GM08714 (cell line): ENCODE data around the gene AURKA.
"Not testable (repeated sequence)": the region's sequence is repeated elsewhere in the genome, so short reads cannot be mapped to it uniquely, and the experiment has no call there.

Experiments used
- H3K4me3 ChIP-seq: fragments of 200-500 bp; sonication (Bioruptor generic); 2 replicates; pipeline ENCODE4 v1.5.1; 2014; ENCODE audit warnings: mild to moderate bottlenecking, low read length, inconsistent platforms
- ZNF274 ChIP-seq: IDR thresholded peaks from 2 replicates; pipeline ENCODE4 v1.6.1; 2012; ENCODE audit warnings: mild to moderate bottlenecking, low read depth, low read length

The AURKA gene

DNA sequence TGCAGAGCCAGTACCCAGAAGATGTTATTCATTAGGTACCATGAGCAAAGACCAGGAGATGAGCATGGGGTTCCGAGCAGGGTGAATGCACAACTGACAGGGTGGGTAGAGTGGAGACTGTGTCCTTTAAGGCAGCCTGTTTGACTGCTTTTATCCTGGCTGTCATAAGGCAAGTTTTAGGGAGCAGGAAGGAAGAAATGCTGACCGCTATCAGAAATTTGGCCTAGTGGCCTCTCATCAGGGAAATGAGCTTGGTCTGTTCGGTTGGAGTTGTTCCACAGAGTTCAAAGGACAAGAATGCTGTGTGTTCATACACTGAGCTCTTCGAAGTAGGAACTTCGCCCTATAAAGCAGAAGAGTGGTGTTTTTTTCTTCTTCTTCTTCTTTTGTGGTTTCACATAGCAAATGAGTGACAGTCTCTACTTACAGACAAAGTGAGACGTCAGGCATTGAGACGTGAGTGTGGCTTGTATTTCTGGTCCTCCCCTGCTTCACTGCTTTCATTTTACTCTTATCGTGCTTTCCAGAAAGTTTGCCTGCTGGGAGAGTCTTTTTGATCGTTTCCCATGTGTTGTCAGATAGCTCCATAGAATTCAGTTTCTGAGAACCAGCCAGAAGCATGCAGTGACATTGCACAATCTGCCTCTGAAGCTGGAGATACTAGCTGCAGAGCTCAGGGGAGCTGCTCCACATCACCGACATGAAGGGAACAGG is 19.9 kb upstream of the AURKA start, which contains the start of gene CASS4:
Gene CASS4, plus strand, starts transcription at position 502 of the 714 bp plus-strand sequence. Its CDS starts 199 bp downstream, at position 701.
- H3K4me3 ChIP-seq = peak within 1 kb of the TSS; percentile 12; the same call in 1 of the 2 replicates
- no peak for TF ChIP-seq ZNF274

DNA sequence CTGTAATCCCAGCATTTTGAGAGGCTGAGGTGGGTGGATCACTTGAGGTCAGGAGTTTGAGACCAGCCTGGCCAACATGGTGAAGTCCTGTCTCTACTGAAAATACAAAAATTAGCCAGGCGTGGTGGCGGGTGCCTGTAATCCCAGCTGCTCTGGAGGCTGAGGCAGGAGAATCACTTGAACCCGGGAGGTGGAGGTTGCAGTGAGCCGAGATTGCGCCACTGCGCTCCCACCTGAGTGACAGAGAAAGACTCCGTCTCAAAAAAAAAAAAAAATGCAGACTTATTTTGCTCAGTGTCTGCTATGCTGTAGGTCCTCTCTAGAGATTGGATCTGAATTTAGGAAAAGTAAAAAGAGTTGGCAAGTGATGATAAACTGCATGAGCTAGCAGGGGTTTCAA is 19.3 kb upstream of the AURKA start:
- not testable (repeated sequence) for H3K4me3 ChIP-seq

DNA sequence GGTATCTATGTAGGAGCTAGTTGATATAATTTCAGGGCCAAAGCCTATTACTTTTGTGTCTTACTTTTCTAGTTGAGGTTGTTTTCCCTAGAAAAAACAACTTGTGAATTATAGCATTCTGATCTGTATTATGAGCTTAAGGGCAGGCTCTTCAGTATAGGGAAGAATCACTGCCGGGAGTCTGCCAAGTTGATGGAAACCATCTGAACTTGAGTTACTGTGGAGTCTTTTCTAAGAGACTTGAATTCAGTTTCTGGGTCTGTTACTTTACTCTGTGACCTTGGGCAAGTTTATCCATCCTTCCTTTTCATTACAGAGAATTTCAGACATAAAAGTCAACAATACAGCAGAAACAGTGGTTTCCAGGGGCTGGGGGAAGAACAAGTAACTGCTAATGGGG is 17.9 kb upstream of the AURKA start:
- no peak overlapping the region for H3K4me3 ChIP-seq
- TF ChIP-seq ZNF274 = no peak

DNA sequence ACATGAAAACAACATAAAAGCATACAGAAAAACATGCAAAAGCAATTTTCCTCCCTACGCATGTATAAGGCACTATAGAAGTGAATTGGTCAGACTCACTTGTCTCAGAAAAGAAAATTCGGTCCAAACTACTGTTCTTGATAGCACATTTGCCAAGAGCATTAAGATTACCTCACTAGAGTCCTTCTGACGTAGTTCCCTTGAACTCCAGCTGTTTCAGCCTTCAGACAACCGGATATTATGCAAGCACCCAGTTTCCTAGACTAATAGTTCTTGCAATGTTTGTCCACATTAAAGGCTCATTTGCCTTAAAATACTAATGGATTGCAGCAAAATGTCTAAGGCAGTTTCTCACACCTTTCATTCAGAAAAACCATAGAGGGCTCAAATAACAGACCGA is 17.5 kb upstream of the AURKA start:
- no peak for TF ChIP-seq ZNF274
- H3K4me3 ChIP-seq = no peak overlapping the region

DNA sequence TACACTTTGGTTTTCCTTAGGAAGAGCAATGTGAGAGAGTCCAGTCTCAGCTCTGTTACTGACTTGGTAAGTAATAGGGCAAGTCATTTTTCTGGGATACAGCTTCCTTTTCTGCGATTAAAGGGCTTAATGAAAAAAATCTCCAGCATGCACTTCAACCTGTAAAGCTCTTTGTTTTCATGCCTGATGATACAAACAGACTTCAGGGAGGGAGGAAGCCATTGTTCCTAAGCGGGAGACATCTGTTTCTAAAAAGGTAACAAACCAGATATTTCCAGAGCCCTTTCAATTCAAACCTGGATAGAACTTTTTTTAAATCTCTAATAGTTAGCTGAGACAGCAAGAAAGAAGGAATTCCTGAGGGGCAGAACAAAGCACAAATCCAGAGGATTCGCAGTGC is 14.9 kb upstream of the AURKA start:
- no peak for TF ChIP-seq ZNF274
- no peak overlapping the region for H3K4me3 ChIP-seq

DNA sequence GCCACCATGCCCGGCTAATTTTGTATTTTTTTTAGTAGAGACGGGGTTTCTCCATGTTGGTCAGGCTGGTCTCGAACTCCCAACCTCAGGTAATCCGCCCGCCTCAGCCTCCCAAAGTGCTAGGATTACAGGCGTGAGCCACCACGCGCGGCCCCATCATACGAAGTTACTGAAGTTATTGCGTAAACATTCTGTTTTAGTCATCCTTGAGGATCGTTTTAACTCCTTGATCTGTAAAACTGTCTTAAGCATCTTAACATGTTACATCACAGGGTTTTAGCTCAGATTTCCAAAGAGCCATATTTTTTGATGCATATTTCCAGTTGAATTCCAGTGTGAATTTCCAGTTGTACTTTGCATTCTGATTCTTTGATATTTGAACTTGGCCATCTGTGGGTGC is 13.3 kb upstream of the AURKA start:
- not testable (repeated sequence) for H3K4me3 ChIP-seq

DNA sequence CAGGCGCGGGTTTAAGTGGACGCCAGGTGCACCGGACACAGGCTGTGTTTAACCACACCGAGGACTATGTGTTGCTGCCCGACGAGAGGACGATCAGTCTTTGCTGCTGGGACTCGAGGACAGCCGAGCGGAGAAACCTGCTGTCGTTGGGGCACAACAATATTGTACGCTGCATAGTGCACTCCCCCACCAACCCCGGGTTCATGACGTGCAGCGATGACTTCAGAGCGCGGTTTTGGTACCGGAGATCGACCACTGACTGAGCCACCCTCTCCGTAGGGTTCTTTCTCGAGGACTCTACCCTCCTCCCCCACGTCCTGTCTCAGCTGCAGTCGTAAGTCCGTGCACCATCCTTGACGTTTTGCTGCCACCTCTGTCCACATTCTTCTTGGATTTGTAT is 11.4 kb upstream of the AURKA start:
- TF ChIP-seq ZNF274 = no peak
- no peak overlapping the region for H3K4me3 ChIP-seq

DNA sequence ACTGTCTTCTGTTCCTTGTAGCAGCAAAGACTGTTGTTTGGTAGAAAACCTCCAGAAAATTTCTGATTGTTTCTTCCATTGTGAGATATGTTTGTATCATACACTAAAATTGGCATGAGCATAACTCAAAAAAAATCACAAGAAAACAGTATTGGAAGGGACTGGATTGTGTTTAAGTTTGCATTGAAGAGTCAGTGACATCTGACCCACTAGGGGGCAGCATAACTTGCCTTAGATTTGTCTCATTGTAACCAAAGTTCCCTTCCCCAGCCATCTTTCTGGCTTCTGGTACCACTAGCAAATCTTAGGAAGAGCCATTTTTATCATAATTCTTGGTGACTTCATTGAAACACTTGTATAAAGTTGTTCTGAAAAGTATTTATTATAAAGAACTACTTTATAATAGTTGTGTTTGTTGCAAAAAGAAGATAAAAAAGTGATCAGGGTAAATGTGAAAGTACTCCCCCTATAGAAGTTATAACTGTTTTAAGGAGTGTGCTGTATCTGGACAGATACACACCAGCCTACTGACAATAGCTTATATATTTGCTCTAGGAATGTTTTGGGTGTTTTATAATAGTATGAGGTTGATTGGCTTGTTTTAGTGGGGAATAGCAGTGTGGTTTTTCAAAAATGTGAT is 8.1 kb upstream of the AURKA start:
- no peak for TF ChIP-seq ZNF274
- H3K4me3 ChIP-seq = no peak overlapping the region

DNA sequence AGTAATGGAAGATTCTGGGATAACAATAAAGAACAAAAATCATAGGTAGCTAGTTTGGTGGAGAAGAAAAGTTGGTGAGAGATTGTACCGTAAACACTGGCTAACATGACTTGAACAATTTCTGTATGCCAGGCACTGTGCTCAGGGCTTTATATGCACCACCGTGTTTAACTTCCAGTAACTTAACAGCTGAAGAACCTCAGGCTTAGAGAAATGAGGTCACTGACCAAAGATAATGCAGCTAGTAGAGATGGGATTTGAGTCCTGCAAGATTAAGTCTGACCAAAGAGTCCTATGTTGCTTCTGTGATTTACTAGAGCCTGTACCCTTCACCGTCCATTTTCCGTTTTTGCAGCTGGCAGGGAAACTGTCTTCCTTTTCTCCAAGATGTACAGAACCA is 3.2 kb upstream of the AURKA start:
- no peak for TF ChIP-seq ZNF274
- no peak overlapping the region for H3K4me3 ChIP-seq

DNA sequence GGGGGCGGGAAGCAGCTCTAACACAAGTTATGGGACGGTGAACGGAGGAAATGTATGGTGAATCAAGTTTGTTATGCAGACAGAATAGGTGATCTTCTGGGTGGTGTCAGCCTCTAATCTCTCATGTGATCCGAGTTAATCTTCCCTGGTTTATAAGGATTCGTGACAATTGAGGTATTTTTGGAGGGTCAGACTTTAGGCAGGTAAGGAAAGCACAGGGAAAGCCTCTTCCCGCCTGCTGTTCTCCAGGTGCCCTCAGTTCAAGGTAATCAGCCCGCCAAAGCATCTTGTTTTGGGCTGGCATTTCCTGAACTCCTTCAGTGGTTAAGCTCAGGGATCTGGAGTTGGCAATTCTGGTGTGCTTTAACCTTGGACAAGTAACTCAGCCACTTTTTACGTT is 1.6 kb upstream of the AURKA start:
- TF ChIP-seq ZNF274 = no peak
- peak overlapping the region; percentile 93 for H3K4me3 ChIP-seq

DNA sequence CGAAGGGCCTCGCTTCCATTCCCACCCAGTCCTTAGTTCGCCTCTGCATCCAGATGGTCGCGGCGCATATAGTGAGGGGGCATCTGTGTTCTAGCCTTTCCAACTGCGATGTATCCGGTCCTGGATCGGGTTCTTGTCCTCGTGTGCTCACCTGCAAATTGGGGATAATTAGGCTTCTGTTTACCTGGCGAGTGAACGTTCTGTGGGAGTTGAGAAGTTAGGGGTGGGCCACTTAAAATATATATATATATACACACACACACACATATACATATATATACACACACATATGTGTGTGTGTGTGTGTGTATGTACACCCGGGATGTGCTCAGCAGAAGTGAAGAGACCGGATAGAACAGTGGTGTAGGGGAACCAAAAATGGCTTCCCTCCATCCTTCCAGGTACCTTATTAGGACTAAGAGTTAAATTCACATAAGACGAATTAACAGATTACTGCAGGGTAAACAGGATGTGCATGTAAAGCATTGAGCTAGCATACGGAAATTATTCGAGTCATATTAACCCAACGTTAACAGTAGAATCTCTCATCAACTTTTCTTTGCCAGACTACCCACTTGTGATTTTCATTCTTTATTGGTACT is 967 bp upstream of the AURKA start:
- TF ChIP-seq ZNF274 = no peak
- peak overlapping the region; percentile 93 for H3K4me3 ChIP-seq

DNA sequence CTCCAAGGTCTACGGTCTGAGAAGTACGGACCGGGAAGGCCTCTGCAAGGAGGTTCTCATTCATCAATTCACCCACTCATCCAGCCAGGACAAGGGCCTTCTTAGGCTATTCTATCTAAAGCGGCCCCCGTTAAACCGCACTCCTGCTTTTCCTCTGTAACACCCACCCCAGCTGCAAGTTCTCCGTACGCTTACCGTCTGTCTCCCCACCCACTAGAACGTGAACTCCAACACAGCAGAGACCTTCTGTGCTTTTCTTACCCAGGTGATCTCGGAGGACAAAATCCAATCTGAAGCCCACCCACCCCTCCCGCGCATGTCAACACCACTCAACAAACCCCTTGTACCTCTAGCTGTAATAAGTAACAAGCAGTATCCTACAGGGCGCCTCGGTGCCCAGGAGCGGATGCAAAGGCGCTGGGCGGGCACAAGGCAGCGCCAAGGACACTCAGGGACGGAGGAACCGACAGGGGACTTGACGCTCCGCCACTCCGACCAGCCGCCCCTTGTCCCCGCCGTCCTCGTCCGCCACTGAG is 351 bp downstream of the AURKA start:
- TF ChIP-seq ZNF274 = no peak
- H3K4me3 ChIP-seq = peak overlapping the region; percentile 93

DNA sequence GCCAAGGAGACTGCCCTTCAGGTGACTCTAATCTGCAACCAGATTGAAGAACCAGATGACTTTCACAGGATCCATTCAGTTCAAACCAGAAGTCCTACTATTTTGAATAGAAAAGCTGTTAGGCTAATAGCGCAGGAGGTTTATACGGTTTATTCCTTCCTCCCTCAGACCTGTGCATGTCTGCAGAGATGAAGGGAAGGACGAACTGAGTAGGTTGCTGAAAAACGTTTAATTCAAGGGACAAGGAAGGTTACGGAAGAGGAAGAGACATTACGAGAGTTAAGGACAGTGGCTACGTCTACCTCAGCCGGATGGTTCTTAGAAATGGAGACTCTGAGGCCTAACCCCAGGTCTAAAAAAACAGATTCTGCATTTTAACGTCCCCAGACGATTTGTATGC is 978 bp downstream of the AURKA start:
- peak overlapping the region; percentile 93 for H3K4me3 ChIP-seq
- no peak for TF ChIP-seq ZNF274

DNA sequence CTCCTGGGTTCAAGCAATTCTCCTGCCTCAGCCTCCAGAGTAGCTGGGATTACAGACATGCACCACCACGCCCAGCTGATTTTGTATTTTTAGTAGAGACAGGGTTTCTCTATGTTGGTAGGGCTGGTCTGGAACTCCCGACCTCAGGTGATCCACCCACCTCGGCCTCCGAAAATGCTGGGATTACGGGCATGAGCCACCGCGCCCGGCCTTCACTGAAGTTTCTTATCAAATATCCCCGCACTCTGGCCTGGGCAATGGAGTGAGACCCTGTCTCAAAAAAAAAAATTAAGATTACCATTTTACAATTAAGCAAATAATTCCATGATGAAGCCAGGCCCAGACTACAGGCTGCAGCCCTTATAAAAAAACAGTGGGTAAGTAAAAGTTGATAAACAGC is 1.6 kb downstream of the AURKA start:
- peak overlapping the region; percentile 93; the same call in 1 of the 2 replicates for H3K4me3 ChIP-seq

DNA sequence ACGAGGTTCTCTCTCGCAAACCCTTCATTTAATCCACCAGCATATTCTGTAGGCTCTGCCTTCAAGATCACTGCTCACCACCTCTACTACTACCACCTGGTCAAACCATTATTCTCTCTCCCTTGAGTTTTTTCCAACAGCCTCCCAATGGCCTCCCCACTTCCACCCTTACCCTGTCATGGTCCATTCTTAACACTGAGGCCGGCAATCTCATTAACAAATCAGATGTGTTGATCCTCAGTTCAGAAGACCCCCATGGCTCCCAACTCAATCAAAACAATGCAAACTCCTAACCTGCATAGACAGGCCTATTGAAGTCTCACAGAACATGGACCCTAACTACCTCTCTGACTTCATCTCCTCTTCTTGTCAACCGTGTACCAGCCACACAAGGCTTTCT is 2.2 kb downstream of the AURKA start:
- no peak overlapping the region for H3K4me3 ChIP-seq
- TF ChIP-seq ZNF274 = no peak

DNA sequence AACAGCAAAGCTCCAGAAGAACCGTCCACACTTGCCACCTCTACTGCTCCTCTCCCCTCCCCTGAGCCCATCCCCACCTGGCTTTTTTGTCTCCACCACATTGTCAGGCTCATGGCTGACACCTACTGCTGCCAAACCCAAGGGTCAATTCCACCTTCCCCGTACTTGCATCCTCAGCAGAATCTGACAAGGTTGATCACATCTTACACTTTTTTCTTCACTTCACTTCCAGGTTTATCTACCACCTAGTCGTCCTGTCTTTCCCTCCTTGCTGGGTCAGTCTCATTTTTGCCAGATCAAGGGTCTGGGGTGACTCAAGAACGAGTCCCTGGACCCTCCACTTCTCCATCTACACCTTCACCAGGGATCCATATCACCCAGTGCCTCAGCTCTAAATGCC is 3.1 kb downstream of the AURKA start:
- TF ChIP-seq ZNF274 = no peak
- no peak overlapping the region for H3K4me3 ChIP-seq
